NCI-H2196 treated with DMSO at 0.1 percent for 48 hours (cell line): ENCODE data around the gene DEGS2.

Experiments
- DNase-seq: peaks from one replicate; lab custom pipeline; 2025; ENCODE audit not compliant: unreplicated experiment; lab: John Stamatoyannopoulos, UW

Gene DEGS2

DNA sequence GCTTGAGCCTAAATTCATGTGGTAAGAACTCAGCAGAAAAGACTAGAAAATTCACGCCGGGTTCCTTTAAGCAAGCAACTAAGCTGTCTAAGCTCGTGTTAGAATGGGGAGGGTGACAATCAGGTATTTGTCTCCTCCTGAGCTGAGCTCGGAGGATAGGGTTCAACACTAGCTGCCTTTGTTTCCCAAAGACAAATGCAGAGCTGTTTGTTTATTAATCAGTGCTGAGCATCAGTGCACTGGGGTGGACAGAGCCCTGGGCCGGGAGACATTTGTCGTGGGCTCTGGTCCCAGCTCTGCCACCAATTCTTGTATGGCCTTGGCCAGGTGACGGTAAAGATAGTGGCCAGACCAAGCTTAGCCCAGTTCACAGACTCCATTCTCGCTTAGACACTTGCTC, 43.7 kb downstream of the DEGS2 start:
- DNase-seq = no peak

DNA sequence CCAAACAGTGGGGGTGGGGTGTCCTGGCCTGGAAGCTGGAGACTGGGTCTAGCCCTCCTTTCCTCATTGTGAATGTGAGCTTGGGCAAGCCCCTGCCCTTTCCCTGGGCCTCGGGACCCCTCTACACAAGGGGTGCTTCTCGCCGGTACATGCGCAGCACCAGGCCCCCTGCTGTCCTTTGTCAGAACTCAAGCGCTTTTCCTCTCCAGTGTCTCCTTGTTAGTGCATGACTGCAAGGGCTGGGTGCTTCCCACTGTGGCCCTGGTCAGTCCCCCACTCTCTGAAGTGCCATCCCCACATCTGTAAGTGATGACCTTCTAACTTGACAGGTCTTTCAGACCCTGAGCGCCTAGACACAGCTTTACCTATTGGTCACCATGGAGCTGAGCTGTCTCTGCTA, 44.2 kb downstream of the DEGS2 start:
- DNase-seq = no peak

DNA sequence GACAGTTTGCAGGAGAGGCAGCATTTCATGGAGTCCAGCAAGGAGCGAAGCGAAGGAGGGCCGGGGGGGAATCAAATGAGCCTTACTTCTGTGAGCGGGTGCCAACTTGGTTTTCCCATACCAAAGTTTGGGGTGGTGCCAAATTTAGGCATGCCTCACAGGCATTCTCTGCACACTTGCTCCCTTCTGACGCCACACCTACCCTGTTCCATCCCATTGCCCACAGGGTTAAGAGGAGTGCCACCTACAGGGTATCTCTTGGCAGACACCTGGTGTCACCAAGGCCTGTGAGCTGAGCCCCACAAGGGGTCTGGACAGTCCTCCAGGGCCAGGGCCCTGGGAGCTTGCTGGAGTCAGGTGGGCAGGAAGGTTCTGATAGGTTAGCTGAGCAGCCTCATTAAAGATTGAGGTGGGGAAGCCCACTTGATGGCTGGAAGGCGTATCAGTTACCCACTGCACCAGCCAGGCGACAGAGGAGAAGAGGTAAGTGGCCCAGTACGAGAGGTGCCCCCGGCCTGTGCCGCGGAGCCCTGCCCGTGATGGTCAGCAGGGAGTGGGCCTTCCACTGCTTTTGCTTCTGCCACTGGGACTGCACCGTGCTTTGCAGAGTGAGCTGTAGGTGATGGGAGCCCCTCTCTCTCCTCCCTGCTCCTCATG, 45.2 kb downstream of the DEGS2 start:
- DNase-seq = no peak

DNA sequence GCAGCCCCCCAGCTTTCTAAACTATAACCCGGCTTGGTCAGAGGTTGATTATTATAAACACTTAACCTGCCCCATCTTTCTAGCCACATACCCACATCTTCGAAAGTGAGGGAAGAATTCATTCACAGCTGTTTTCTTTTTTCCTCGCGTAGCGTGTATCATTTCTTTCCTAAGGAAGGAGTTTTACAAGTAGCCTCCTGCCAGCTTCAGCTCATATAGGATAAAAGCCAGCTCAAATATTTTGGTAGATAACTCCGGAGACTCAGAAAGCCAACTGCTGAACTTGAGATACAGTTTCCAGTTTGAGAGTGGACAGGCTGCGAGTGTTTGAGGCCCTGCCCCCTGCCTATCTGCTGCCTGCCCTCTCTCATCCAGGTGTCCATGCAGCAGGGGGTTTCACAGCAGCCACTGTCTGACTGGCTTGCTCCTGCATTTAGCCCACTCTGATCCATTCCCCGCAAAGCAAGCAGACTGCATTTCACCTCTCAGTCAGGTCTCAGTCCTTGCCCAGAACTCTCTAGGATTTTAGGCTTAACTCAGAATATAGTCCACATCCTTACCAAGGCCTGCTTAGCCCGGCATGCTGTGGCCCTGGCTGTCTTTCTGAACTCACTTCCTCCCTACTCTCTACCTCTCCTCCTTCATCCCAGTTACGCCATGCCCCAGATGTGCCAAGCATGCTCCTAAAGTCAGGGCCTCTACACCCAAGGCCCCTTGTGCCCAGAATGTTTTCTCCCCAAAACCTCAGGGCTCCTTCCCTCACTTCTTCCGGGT, 47.3 kb downstream of the DEGS2 start:
- no peak for DNase-seq

DNA sequence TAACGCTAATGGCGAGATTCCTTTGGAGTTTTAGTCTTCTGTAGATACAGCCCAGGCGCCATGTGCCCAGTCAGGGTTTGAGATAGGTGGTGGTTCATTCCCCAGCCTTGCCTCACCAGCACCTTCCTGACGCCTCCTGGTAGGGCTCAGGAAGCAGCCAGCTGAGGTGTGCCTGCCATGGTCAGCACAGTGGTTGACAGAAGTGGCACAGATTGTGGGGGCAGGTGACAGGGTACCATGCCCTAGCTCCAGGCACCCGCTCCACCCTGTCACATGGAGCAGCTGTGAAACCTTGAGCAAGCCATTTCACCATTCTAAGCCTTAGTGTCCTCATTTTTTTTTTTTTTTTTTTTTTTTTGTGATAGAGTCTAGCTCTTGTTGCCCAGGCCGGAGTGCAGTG, 48.6 kb downstream of the DEGS2 start:
- DNase-seq = no peak

DNA sequence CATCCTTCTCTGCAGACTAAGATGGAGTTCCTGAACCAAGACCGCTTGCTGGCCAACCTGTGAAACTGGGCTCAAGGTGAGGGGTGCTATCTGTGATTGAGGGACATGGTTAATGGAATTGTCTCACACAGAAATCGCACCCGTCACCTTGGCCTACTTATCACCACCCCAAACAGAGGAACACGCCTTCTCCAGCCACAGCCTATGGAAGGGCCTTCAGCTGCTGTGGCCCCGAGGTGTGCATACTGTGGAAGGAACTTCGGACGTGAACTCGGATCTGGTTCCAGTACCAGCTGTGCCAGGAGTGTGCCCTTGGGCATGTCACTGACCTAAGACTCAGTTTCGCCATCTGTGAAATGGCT, 49.9 kb downstream of the DEGS2 start:
- DNase-seq = no peak

DNA sequence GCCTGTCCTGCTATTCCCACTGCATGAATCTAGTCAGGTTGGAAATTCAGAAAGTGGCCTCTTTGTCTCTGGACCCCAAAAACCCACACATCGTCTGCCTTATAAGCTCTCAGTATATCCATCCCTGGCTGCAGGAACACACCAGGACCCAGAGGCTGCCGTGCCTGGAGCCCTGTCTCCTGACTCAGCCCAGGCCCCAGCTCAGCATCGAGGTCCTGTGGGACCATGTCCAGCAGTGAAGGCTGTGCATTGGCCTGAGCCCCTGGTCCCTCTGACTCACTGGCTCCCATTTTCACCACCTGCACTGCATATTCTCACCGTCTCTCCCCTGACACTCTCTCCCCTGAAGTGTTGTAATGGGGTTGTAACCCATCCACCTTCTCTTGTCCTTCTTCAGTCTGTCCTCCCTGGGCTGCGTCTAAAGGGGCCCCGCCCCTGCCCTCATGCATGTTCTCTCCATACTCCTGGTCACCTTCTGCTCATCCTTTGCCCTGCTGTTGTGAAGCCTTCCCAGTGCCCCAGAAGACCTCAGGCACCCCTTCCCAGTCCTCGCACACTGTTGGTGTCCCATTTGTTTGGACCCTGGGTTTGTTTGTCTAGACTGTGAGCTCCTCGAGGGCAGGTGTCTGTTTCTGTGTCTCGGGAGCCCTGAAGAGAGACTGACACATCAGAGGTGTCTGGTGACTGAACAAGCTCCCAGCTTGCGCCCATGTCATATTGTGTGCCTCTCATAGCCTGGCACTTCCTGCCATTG, 50.4 kb downstream of the DEGS2 start:
- DNase-seq = no peak

DNA sequence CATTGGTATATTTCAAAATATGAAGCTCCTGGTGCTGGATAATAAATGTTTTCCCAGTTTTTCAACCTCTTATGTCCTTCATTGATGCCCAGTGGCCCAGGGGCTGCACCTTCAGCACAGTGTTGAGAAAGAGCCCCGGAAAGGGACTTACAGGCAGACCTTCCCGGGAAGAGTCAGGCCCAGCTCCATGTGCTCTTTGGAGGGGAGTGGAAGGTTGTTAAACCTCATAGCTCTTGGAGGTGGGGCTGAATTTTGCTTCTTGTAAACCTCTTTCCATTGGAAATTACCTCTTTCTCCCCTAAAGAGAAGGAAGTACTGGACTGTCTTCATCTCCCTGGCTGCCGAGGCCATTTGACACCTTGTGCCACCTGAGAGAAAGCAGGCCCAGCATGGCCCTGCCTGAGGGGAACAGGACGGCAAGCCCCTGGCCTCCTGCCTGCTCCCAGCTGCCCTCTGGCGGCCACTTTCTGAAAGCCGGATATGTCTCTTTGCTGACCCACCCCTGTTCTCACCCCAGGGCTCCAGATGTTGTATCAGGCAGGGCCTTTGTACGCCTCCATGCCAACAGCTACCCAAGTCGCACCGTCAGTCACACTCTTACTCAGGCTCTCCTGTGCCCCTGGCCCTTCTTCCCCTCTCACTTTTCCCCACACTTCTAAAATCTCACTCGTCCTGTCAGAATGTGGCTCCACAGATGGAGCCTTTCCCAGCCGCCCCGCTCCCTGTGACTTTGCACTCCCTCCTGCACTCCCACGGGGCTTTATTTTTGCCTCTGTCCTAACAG, 51.2 kb downstream of the DEGS2 start:
- peak; percentile 36 for DNase-seq

DNA sequence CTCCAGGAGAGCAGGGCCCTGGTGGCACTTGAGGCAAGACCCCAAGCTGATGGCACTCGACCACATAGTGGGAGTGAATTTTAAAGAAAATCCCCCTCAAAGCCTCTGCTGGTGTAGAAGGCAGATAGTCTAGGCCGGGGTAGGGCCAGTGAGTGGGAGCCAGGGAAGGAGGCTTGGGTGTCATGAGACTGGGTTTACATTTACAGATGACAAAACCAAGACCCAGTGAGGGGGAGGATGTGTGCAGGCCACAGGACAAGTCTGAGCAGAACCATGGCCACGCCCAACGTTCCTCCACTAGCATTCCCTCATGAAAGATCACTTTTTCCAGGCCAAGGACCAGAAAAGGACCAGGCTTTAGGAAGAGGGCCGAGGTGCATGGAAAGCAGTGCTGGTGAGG, 52.2 kb downstream of the DEGS2 start:
- no peak for DNase-seq

DNA sequence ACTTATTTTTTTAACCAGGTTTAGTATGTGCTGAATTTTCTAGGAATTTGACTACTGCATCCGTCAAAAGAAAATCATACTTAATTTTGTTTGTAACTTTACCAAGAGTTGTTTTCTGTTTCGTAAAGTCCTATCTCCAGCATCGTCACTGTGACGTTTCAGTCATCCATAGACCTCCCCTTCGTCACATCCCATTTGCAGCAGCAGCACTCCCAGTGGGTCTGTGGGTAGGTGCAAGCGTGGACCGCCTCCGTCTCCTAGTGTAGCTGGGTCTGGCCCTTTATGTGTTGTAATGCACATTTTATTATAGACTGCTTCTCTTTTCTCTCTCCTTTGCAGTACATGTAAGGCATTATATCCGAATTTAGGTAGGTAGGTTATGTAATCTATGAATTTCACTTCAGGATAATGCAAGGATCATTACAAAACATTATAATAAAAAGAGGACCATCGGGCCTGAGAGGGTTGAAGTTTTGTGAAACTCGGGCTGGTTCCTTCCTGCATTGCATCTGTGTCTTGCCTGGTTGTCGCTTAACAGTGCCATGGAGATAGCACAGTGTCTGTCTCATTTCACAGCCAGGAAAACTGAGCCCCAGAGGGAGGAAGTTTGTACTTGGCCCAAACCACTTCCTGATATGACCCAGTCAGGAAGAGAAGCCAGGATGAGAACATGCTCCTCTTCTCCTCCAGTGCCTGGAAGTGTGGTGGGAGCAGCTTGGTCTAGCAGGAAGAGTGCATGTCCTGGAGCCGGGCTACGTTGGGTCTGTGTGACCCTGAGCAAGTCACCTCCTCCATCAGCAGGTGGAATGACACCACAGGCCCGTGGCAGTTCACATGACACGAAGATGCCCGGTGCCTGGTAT, 53.0 kb downstream of the DEGS2 start:
- no peak for DNase-seq

DNA sequence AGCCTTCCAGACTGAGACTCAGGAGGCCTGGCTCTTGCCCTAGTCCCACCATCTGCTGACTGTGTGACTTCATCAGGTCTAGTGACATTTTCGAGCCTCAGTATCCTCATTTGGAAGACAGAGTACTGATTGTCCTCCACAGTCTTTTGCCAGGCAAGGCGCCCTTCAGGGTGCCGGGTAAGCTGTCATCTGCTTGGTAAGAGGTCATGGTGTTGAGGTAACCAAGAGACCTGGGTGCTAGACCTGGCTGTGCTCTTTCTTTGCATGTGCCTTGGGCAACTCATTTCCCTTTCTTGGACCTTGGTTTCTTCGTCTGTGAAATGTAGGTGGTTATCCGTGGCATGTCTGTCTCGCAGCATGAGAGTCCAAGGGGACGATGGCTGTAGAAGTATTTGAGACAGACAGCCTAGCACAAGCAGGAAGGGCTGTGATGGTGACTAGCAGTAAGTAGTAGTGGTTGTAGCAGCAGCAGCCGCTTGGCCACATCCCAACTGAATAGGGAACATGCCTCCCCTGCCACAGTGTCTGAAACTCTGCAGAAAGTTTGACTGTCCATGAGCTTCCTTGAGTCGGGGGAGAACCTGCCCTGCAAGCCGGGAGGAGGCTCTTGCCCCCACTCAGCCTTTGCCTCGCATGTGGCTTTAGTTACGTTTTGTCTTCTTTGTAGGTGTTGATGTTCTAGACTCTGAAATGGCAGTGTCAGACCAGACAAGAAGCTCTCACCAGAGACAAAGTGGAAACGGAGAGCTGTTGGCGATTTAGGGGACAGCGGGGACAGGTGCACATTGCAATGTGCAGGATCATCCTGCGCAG, 53.9 kb downstream of the DEGS2 start:
- no peak for DNase-seq

DNA sequence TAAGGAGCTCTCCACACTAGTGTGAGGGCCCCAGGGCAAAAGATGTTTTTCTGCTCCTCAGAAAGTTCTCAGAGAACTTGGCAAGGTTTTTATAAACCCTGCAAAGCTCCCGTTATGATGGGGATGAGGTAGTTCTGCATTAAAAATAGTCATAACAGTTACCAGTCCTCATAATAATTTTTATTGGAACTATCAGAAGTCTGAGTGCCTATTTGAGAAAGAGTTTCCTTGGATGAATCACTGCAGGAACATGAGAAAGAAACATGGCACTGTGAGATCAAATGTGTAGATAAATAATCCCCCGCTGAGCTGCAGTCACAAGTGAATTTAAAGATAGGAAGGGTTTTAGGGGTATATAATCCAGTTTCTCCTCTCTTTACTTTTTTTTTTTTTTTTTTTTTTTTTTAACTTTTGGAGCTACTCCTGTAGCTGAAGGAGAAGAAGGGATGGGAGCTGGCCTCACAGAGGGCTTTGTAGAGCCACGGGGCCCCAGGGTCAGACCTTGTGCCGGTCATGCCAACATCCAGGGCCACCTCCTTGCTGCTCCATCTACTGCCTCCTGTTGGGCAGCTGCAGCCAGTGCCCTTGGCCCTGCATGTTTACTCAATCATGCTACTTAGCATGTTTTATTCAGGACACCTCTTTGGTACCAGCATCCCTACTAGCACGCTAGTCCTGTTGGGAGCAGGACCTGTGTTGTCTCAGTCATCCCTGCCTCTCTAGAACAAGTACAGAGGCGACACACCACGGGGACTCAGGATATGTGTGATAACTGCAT, 54.7 kb downstream of the DEGS2 start:
- no peak for DNase-seq

DNA sequence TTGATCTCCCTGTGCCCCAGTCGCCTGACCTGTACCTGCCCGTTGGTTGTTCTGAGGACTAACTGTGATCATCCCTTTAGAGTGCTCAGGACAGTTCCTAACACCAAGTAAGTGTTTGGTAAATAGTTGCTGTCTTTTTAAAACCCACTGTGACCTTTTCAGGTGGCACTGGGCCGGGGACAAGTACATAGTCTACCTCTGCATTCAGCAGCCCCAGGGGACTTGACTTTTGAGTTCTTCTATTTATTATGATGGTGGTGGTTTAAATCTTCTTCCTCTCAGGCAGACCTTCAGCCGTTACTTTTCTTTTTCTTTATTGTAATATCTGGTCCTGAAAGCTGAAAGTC, 55.5 kb downstream of the DEGS2 start:
- DNase-seq = no peak

DNA sequence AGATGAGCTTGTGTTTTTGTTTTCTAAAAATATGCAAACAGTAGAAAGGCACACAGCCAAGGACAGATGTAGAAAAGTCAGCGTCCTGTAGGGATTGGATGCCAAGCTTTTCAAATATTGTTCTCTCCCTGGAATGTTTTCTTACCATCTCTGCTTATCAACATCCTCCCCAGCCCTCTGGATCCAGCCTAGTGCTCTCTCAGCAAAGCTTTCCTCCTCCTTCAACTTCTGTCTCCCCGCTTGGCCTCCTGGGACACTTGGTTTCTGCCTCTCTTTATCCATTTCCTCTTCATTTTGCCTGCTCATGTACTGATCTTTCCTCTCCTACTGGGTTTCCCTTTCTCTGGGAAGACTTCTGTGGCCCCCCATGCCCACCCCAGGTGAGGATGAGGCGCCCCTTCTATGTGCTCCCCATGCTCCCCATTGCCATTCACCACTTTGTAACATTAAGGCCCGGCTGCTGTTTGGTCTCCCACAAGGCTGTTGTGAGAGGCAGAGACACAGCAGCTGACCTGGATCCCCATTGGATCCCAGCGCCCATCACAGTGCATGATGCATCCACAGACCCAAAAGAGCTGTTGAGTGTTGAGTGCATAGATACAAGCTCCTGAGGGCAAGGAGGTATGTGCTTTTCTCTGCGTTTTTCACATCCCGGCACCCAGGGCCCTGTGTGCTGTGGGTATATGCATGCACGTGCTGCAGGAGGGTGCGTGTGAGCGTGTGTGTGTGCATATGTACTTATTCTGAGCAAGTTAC, 56.0 kb downstream of the DEGS2 start:
- DNase-seq = no peak

DNA sequence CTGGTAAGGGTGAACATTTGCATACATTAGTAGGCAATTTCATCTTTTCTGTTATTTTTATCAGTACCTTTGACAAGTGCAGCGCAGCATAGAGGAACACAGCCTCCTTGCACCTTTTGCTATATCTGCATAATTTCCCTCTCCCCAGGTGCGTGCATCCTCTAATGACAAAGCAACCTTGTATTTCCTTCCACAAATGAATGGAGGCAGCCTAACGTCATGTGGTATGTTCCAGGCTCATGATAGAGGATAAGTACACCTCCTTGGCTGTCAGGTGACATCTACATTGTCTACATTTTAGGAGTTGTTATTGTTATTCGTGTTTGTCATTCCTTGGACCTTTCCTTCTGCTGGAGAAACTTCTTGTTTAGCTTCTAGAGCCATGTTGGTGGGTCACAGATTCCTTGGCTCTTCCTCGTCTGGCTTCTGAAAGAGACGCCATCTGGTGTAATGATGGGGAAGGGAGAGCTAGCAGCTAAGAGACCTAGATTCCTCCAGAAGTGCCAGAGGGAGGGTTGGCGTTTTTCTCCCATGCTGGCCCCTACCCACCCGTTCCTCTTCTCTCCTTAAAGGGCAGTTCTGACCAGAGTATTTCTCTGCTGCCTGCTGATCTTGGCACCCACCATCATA, 57.2 kb downstream of the DEGS2 start:
- DNase-seq = no peak

DNA sequence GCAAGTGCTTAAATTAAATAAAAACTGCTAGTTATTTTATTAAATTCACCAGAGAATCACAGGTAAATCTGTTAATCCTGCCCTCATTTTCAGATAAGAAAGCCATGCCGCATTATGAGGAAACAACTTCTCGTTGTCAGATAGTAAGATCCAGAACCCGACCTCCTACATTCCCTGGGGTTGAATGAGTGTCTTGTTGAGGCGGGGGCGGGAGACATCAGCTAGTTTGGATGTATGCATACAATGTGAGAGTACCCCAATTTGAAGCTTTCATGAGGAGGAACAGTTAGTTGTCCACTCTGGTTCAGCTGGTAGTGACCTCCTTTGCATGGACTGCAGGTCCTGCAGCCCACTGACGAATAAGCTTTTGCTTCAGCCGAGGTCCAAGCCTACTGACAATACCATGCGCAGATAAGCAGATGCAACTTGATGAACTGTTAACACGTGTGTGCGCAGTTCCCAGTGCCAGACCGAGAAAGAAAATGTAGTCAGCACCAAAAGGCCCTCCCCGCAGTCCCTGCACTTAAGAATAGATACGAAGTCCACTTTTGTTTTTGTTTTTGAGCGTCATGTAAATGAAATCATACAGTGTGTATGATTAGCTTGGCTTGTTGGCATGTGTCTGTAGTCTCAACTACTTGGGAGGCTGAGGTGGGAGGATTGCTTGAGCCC, 59.3 kb downstream of the DEGS2 start:
- DNase-seq = no peak

DNA sequence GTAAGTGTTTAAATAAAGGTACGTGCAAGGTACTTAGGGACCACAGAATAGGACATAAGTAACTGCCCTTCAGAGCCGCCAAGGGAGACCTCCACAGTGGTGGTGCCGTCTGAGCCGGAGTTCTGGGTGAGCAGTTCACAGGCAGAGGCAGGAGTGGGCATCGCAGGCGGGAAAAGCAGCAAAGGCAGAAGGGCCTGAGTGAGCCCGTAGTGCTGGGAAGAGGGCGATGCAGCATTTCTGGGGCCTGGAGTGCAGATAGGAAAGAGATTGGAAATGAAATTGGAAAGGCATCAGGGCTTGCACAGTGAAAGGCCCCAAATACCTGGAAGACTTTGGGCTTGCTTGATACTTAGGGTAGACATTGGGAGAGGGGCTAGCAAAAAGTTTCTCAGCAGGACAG, 61.3 kb downstream of the DEGS2 start:
- DNase-seq = no peak
